ENCODE data around the gene TMEM204. TPM values are rescaled to one million over a fixed set of nuclear protein-coding genes. Genes with fewer than 3 reads are reported as not detected.

The TMEM204 gene
- total and polyA plus RNA-seq, 4 donors = 24.7 to 116 (median 40.4) TPM

DNA sequence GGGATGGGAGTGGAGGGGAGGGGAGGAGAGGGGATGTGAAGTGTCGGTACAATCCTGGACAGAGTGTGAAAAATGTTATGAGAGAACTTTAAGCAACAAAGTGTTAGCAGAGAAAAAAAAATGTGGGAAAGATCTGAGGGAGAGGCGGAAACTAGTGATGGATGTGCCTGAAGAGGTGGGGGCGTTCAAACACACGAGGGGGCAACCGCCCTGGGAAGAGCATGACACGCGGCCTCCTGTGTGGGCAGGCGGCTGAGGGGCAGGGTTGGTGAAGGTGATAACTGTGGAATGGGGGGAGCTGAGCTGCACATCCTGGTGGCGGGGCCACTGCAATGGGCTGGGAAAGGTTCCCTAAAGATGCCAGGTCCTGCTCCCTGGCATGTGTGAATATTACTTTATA, 48.3 kb downstream of the TMEM204 start:
- 89 to 90% methylated on average over 9 of the region's 9 CpGs for WGBS, 2 donors
- H3K4me3 ChIP-seq = no peak overlapping the region

DNA sequence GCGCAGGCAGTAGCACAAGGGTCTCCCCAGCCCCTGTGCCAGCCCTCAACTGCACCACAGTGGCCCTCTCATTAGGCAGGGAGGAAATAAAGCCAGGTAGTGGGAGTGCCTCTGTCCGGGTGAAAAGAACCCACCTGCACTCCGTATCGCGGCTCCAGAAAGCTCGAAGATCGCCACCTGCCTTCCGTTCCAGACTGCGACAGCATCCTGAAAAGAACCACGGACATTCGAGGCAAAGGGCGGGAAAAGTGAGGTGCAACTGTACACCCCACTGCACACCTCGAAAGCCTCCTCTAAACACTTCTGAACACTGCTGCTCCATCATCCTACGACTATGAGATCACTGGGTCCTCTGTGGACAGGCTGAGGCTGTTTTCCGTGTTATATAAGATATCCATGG, 49.7 kb downstream of the TMEM204 start:
- H3K9ac ChIP-seq (ENCODE audit: insufficient read depth in 1 of 2, low read length in 2 of 2) = no peak overlapping the region
- no peak overlapping the region for H3K27ac ChIP-seq (ENCODE audit: low read depth in 1 of 2, low read length in 1 of 2)
- H3K27me3 ChIP-seq (ENCODE audit: control insufficient read depth in 3 of 3, insufficient read depth in 3 of 3, low read length in 2 of 3) = no peaks in the 10 kb centered on the region
- 85 to 90% methylated on average over 15 of the region's 15 CpGs for WGBS, 2 donors
- no peaks in the 10 kb centered on the region for H3K9me3 ChIP-seq (ENCODE audit: control insufficient read depth in 4 of 4, insufficient read depth in 3 of 4, low read length in 3 of 4)
- H3K4me3 ChIP-seq = no peak overlapping the region
- peaks cover 5 to 38% (median 29%) of the 10 kb centered on the region in 4 donors for H3K36me3 ChIP-seq (ENCODE audit: control insufficient read depth in 4 of 4, insufficient read depth in 4 of 4, low read length in 4 of 4)
- ATAC-seq (ENCODE audit: insufficient read depth, low FRiP score) = no peak
- TF ChIP-seq, protein P1, sequence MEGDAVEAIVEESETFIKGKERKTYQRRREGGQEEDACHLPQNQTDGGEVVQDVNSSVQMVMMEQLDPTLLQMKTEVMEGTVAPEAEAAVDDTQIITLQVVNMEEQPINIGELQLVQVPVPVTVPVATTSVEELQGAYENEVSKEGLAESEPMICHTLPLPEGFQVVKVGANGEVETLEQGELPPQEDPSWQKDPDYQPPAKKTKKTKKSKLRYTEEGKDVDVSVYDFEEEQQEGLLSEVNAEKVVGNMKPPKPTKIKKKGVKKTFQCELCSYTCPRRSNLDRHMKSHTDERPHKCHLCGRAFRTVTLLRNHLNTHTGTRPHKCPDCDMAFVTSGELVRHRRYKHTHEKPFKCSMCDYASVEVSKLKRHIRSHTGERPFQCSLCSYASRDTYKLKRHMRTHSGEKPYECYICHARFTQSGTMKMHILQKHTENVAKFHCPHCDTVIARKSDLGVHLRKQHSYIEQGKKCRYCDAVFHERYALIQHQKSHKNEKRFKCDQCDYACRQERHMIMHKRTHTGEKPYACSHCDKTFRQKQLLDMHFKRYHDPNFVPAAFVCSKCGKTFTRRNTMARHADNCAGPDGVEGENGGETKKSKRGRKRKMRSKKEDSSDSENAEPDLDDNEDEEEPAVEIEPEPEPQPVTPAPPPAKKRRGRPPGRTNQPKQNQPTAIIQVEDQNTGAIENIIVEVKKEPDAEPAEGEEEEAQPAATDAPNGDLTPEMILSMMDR (IDR thresholded peaks at IDR 0.05; ENCODE audit: control extremely low read depth, extremely low read depth) = no peak
- no peaks in the 10 kb centered on the region for H3K4me1 ChIP-seq (ENCODE audit: control insufficient read depth in 5 of 5, insufficient read depth in 5 of 5, low read length in 5 of 5)
- no peak for DNase-seq

More for the DNA sequence above, 48.3 kb downstream of the TMEM204 start:
- ATAC-seq (ENCODE audit: insufficient read depth, low FRiP score) (no peak), DNase-seq (no peak)
- no peaks in the 10 kb centered on the region for H3K4me1 ChIP-seq (ENCODE audit: control insufficient read depth in 5 of 5, insufficient read depth in 5 of 5, low read length in 5 of 5)
- peaks cover 2 to 34% (median 27%) of the 10 kb centered on the region in 4 donors for H3K36me3 ChIP-seq (ENCODE audit: control insufficient read depth in 4 of 4, insufficient read depth in 4 of 4, low read length in 4 of 4)
- H3K9me3 ChIP-seq (ENCODE audit: control insufficient read depth in 4 of 4, insufficient read depth in 3 of 4, low read length in 3 of 4) = no peaks in the 10 kb centered on the region
- no peak overlapping the region for H3K9ac ChIP-seq (ENCODE audit: insufficient read depth in 1 of 2, low read length in 2 of 2)
- no peaks in the 10 kb centered on the region for H3K27me3 ChIP-seq (ENCODE audit: control insufficient read depth in 3 of 3, insufficient read depth in 3 of 3, low read length in 2 of 3)
- TF ChIP-seq, protein P1 (IDR thresholded peaks at IDR 0.05; ENCODE audit: control extremely low read depth, extremely low read depth) = no peak
- no peak overlapping the region for H3K27ac ChIP-seq (ENCODE audit: low read depth in 1 of 2, low read length in 1 of 2)

DNA sequence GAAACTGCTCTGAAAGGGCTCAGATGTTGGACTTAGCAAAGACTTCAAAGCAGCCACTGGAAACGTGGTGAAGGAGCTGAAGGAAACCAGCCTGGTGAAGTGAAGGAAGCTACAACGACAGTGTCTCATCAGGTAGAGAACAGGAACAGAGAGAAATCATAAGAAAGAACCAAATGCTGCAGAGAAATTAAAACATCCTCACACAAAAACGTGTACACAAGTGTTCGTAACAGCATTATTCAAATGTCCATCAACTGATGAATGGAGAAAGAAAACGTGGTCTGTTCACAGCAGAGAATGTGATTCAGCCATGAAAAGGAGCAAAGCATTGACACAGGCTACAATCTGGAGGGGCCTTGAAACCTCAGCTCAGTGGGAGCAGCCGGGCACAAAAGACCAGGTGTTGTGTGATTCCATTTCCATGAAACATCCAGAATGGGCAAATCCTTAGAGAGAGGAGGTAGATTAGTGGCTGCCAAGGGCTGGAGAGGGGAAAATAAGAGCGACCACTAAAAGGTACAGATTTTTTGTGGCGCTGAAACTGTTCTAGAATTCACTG, 51.5 kb downstream of the TMEM204 start:
- ATAC-seq (ENCODE audit: insufficient read depth, low FRiP score) = no peak

More for the DNA sequence above, 51.5 kb downstream of the TMEM204 start:
- no peaks in the 10 kb centered on the region for H3K4me1 ChIP-seq (ENCODE audit: control insufficient read depth in 5 of 5, insufficient read depth in 5 of 5, low read length in 5 of 5)
- DNase-seq = no peak
- no peaks in the 10 kb centered on the region for H3K27me3 ChIP-seq (ENCODE audit: control insufficient read depth in 3 of 3, insufficient read depth in 3 of 3, low read length in 2 of 3)
- peaks cover 5 to 39% (median 28%) of the 10 kb centered on the region in 4 donors for H3K36me3 ChIP-seq (ENCODE audit: control insufficient read depth in 4 of 4, insufficient read depth in 4 of 4, low read length in 4 of 4)
- 82 to 91% methylated on average over 8 of the region's 8 CpGs for WGBS, 2 donors
- no peak overlapping the region for H3K27ac ChIP-seq (ENCODE audit: low read depth in 1 of 2, low read length in 1 of 2)
- TF ChIP-seq, protein P1 (IDR thresholded peaks at IDR 0.05; ENCODE audit: control extremely low read depth, extremely low read depth) = no peak
- no peak overlapping the region for H3K9ac ChIP-seq (ENCODE audit: insufficient read depth in 1 of 2, low read length in 2 of 2)
- no peaks in the 10 kb centered on the region for H3K9me3 ChIP-seq (ENCODE audit: control insufficient read depth in 4 of 4, insufficient read depth in 3 of 4, low read length in 3 of 4)
- H3K4me3 ChIP-seq = no peak overlapping the region

All from lung (tissue), 12 donors.